ENCODE data around the gene EHMT1. TPM values are rescaled to one million over a fixed set of nuclear protein-coding genes. Genes with fewer than 3 reads are reported as not detected.

The EHMT1 gene
- total and polyA plus RNA-seq, 9 of the 15 experiments (the other 6 are each of a cell fraction or from before 2014, with no cell fraction given) = 2.2 to 76.0 (median 36.4) TPM

GRCh38 chr9:137878146-137878941, 259.5 kb downstream of the EHMT1 start (continued):
- TF ChIP-seq, protein P1, sequence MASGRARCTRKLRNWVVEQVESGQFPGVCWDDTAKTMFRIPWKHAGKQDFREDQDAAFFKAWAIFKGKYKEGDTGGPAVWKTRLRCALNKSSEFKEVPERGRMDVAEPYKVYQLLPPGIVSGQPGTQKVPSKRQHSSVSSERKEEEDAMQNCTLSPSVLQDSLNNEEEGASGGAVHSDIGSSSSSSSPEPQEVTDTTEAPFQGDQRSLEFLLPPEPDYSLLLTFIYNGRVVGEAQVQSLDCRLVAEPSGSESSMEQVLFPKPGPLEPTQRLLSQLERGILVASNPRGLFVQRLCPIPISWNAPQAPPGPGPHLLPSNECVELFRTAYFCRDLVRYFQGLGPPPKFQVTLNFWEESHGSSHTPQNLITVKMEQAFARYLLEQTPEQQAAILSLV (tag; IDR thresholded peaks at IDR 0.05) = no peak
- TF ChIP-seq ZBTB17 (CRISPR knock-in tag; IDR thresholded peaks at IDR 0.05) (no peak), ETS1 (conservative IDR thresholded peaks at IDR 0.05; ENCODE audit: control insufficient read depth, low read depth, low read length) (no peak), COPS2 (conservative IDR thresholded peaks at IDR 0.05) (no peak), ZNF561 (CRISPR knock-in tag; conservative IDR thresholded peaks at IDR 0.05) (no peak), HNRNPK (IDR thresholded peaks at IDR 0.05; ENCODE audit: low read depth, low read length, poor library complexity, severe bottlenecking) (no peak), ZNF41 (CRISPR knock-in tag; conservative IDR thresholded peaks at IDR 0.05) (no peak), MBD1 (CRISPR knock-in tag; IDR thresholded peaks at IDR 0.05) (no peak)
- TF ChIP-seq, protein P2, sequence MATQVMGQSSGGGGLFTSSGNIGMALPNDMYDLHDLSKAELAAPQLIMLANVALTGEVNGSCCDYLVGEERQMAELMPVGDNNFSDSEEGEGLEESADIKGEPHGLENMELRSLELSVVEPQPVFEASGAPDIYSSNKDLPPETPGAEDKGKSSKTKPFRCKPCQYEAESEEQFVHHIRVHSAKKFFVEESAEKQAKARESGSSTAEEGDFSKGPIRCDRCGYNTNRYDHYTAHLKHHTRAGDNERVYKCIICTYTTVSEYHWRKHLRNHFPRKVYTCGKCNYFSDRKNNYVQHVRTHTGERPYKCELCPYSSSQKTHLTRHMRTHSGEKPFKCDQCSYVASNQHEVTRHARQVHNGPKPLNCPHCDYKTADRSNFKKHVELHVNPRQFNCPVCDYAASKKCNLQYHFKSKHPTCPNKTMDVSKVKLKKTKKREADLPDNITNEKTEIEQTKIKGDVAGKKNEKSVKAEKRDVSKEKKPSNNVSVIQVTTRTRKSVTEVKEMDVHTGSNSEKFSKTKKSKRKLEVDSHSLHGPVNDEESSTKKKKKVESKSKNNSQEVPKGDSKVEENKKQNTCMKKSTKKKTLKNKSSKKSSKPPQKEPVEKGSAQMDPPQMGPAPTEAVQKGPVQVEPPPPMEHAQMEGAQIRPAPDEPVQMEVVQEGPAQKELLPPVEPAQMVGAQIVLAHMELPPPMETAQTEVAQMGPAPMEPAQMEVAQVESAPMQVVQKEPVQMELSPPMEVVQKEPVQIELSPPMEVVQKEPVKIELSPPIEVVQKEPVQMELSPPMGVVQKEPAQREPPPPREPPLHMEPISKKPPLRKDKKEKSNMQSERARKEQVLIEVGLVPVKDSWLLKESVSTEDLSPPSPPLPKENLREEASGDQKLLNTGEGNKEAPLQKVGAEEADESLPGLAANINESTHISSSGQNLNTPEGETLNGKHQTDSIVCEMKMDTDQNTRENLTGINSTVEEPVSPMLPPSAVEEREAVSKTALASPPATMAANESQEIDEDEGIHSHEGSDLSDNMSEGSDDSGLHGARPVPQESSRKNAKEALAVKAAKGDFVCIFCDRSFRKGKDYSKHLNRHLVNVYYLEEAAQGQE (IDR thresholded peaks at IDR 0.05; ENCODE audit: borderline replicate concordance) = peak; percentile 99
- TF ChIP-seq, protein P2 (CRISPR knock-in tag; IDR thresholded peaks at IDR 0.05; ENCODE audit: low read depth) = peak; percentile 97
- TF ChIP-seq, protein P3, sequence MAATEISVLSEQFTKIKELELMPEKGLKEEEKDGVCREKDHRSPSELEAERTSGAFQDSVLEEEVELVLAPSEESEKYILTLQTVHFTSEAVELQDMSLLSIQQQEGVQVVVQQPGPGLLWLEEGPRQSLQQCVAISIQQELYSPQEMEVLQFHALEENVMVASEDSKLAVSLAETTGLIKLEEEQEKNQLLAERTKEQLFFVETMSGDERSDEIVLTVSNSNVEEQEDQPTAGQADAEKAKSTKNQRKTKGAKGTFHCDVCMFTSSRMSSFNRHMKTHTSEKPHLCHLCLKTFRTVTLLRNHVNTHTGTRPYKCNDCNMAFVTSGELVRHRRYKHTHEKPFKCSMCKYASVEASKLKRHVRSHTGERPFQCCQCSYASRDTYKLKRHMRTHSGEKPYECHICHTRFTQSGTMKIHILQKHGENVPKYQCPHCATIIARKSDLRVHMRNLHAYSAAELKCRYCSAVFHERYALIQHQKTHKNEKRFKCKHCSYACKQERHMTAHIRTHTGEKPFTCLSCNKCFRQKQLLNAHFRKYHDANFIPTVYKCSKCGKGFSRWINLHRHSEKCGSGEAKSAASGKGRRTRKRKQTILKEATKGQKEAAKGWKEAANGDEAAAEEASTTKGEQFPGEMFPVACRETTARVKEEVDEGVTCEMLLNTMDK (IDR thresholded peaks at IDR 0.05; ENCODE audit: borderline replicate concordance, insufficient read depth, low read depth, low read length, poor library complexity, severe bottlenecking) = no peak
